ENCODE data around the gene ATXN1. TPM values are rescaled to one million over a fixed set of nuclear protein-coding genes. Genes with fewer than 3 reads are reported as not detected.

The ATXN1 gene
- total RNA-seq, 3 donors from 2014 or later, result 30.4 to 87.3 (median 50.1) TPM

GRCh38 chr6:16737925-16738324 is 23.3 kb downstream of the ATXN1 start:
- TF ChIP-seq, protein P1, sequence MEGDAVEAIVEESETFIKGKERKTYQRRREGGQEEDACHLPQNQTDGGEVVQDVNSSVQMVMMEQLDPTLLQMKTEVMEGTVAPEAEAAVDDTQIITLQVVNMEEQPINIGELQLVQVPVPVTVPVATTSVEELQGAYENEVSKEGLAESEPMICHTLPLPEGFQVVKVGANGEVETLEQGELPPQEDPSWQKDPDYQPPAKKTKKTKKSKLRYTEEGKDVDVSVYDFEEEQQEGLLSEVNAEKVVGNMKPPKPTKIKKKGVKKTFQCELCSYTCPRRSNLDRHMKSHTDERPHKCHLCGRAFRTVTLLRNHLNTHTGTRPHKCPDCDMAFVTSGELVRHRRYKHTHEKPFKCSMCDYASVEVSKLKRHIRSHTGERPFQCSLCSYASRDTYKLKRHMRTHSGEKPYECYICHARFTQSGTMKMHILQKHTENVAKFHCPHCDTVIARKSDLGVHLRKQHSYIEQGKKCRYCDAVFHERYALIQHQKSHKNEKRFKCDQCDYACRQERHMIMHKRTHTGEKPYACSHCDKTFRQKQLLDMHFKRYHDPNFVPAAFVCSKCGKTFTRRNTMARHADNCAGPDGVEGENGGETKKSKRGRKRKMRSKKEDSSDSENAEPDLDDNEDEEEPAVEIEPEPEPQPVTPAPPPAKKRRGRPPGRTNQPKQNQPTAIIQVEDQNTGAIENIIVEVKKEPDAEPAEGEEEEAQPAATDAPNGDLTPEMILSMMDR (IDR thresholded peaks at IDR 0.05), result no peak
- peaks cover 12% of the 10 kb centered on the region for H3K4me1 ChIP-seq (ENCODE audit: low read depth)
- H3K36me3 ChIP-seq (ENCODE audit: low read depth), result no peaks in the 10 kb centered on the region
- no peak for ATAC-seq
- no peaks in the 10 kb centered on the region for H3K9me3 ChIP-seq
- intact Hi-C loops (cut with DNase I, micrococcal nuclease), result no loop called here
- no peak for DNase-seq
- no peak overlapping the region for H3K4me3 ChIP-seq

DNA sequence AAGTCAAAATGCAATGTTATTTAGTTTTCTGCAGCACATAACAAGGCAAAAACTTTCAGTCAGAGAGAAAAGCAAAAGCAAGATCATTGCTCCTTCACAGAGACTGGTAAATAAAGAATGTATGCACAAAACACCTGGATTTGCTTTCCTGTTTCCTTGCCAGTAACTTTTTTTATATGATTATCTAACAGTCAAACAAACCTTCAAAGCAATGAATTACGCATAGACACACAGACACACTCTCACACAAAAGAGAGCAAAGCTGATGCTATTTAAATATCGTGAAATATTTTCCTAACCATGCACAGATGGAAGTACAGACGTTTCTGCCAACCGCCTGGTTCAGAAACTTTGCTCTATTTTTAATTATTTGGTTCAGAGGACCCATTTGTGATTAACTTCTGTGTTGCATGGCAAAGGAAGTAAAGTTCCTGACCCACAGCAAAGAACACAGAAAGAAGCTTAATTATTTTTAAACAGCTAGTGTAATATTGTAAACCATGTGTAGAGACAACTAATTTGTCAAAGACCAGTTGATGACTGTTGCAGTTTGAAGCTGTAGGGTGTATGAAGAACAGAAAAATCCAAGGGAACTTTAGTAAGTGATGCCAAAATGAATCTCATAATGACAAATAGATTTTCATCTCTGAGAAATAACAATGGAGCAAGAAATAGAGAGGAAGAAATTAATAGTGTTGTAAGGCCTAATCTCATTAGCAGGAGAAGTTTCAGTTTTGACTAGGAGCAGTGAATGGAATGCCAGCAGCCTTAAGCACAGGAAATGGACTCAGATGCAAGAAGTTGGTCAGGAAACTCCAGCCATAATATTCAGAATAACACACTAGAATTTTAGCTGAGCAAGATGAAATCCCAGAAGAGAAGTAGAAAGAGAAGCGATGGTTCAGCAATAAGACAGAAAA is 24.1 kb downstream of the ATXN1 start:
- DNase-seq, result no peak
- intact Hi-C loops (cut with DNase I, micrococcal nuclease), result no loop called here
- TF ChIP-seq, protein P1 (IDR thresholded peaks at IDR 0.05), result no peak
- peak; percentile 56 for ATAC-seq
- H3K36me3 ChIP-seq (ENCODE audit: low read depth), result no peaks in the 10 kb centered on the region
- no peak overlapping the region for H3K4me3 ChIP-seq
- H3K9me3 ChIP-seq, result no peaks in the 10 kb centered on the region
- H3K4me1 ChIP-seq (ENCODE audit: low read depth), result peaks cover 16% of the 10 kb centered on the region

DNA sequence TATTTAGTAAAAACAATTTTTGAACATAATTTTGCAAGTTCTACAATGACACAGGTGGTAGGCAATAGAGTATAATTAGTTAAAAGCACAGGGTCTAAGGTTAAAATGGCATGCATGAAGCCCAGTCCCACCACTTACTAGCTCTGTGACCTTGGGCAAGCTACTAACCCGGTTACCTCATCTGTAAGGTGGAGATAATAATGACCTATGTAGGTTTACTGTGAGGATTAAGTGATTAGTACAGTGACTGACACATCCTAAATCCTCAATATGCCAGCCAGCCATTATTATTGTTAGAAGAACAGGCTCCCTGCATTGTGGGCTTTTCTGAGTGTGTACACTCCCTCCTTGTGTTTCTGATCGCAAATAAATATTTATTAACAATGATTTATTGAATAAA is 26.2 kb downstream of the ATXN1 start:
- H3K4me3 ChIP-seq, result no peak overlapping the region
- TF ChIP-seq, protein P1 (IDR thresholded peaks at IDR 0.05), result no peak
- intact Hi-C loops (cut with DNase I, micrococcal nuclease), result no loop called here
- H3K36me3 ChIP-seq (ENCODE audit: low read depth), result no peaks in the 10 kb centered on the region
- H3K4me1 ChIP-seq (ENCODE audit: low read depth), result peaks cover 33% of the 10 kb centered on the region
- no peaks in the 10 kb centered on the region for H3K9me3 ChIP-seq
- ATAC-seq, result no peak
- DNase-seq, result no peak

DNA sequence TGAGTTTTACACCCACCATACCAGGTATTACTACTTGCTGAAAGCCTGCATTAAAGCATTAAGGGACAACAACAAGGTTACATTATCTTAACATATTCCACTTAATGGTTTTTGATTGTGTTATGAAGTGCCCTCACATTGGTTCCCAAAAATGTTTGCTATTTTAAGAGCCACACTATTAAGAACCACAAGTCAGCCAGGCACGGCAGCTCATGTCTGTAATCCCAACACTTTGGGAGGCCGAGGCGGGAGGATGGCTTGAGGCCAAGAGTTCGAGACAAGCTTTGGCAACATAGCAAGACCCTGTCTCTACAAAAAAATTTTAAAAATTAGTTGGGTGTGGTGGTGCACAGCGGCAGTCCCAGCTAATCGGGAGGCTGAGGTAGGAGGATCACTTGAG is 28.2 kb downstream of the ATXN1 start:
- Histone ChIP-seq H3K4me1 (ENCODE audit: low read depth) (peaks cover 41% of the 10 kb centered on the region), H3K4me3 (no peak overlapping the region), H3K9me3 (no peaks in the 10 kb centered on the region), H3K36me3 (ENCODE audit: low read depth) (no peaks in the 10 kb centered on the region)
- no peak for ATAC-seq
- intact Hi-C loops (cut with DNase I, micrococcal nuclease), result no loop called here
- DNase-seq, result no peak
- TF ChIP-seq, protein P1 (IDR thresholded peaks at IDR 0.05), result no peak

GRCh38 chr6:16731478-16732051 is 29.7 kb downstream of the ATXN1 start:
- intact Hi-C loops (cut with DNase I, micrococcal nuclease), result no loop called here
- Histone ChIP-seq H3K4me3 (no peak overlapping the region), H3K36me3 (ENCODE audit: low read depth) (no peaks in the 10 kb centered on the region), H3K4me1 (ENCODE audit: low read depth) (peaks cover 34% of the 10 kb centered on the region), H3K9me3 (no peaks in the 10 kb centered on the region)
- DNase-seq (no peak), ATAC-seq (peak; percentile 53)
- TF ChIP-seq, protein P1 (IDR thresholded peaks at IDR 0.05), result no peak

Data from mucosa of descending colon (tissue), 3 donors.